GM23338 (cell line): ENCODE measurements around the gene DLG5. TPM values are rescaled to one million over a fixed set of nuclear protein-coding genes. Genes with fewer than 3 reads are reported as not detected.

Source experiments
- ATAC-seq: fragments of 200-7000 bp; cut with Tn5 transposase; 3 replicates; pipeline ENCODE4 v1.9.1; 2020
- DNase-seq: peaks from one replicate; pipeline ENCODE4 v3.0.0-alpha.2; 2015; ENCODE audit warnings: low spot score
- H2AFZ ChIP-seq: fragments of 200-600 bp; sonication (generic); 2 replicates; pipeline ENCODE4 v1.8.0; 2016; ENCODE audit warnings: antibody characterized with exemption, mild to moderate bottlenecking, moderate library complexity
- H3F3A ChIP-seq: fragments of 200-600 bp; sonication (generic); replicated peaks from 2 replicates; pipeline ENCODE4 v1.8.0; 2017; ENCODE audit warnings: antibody characterized with exemption, mixed run types, low read depth
- H3K27ac ChIP-seq: fragments of 200-600 bp; sonication (generic); 2 replicates; pipeline ENCODE4 v1.6.1; 2016; ENCODE audit warnings: low read depth
- H3K27me3 ChIP-seq: fragments of 200-600 bp; sonication (generic); 2 replicates; pipeline ENCODE4 v1.8.0; 2016; ENCODE audit warnings: mild to moderate bottlenecking, mixed run types, moderate library complexity; ENCODE audit not compliant: insufficient read depth
- H3K36me3 ChIP-seq: fragments of 200-600 bp; sonication (generic); 2 replicates; pipeline ENCODE4 v1.8.0; 2016; ENCODE audit warnings: mild to moderate bottlenecking; ENCODE audit not compliant: insufficient read depth
- H3K4me1 ChIP-seq: fragments of 200-600 bp; sonication (generic); 2 replicates; pipeline ENCODE4 v1.8.0; 2016; ENCODE audit warnings: mild to moderate bottlenecking, moderate library complexity; ENCODE audit not compliant: insufficient read depth
- H3K4me2 ChIP-seq: fragments of 200-600 bp; sonication (generic); 2 replicates; pipeline ENCODE4 v1.7.1; 2017; ENCODE audit warnings: mixed run types
- H3K4me3 ChIP-seq: fragments of 200-600 bp; sonication (generic); 2 replicates; pipeline ENCODE4 v1.6.1; 2016; ENCODE audit warnings: mixed run types
- H3K79me2 ChIP-seq: fragments of 200-600 bp; sonication (generic); replicated peaks from 2 replicates; pipeline ENCODE4 v1.8.0; 2017; ENCODE audit warnings: mild to moderate bottlenecking; ENCODE audit not compliant: insufficient read depth
- H3K9me2 ChIP-seq: fragments of 200-600 bp; sonication (generic); 2 replicates; pipeline ENCODE4 v1.8.0; 2017; ENCODE audit not compliant: insufficient read depth
- H4K20me1 ChIP-seq: fragments of 200-600 bp; sonication (generic); replicated peaks from 2 replicates; pipeline ENCODE4 v1.8.0; 2017; ENCODE audit warnings: mild to moderate bottlenecking; ENCODE audit not compliant: insufficient read depth
- H3K27ac Mint-ChIP-seq: 2 replicates; pipeline ENCODE4 v1.8.0; 2020; ENCODE audit warnings: inconsistent platforms, mild to moderate bottlenecking, moderate library complexity, mixed read lengths
- H3K27me3 Mint-ChIP-seq: 3 replicates; pipeline ENCODE4 v1.8.0; 2022; ENCODE audit warnings: low read depth, mild to moderate bottlenecking, moderate library complexity, mixed read lengths, inconsistent platforms; ENCODE audit not compliant: insufficient read depth, poor library complexity
- H3K36me3 Mint-ChIP-seq: 3 replicates; pipeline ENCODE4 v1.8.0; 2021; ENCODE audit warnings: low read depth, mild to moderate bottlenecking, inconsistent platforms, moderate library complexity, mixed read lengths
- H3K4me1 Mint-ChIP-seq: 3 replicates; pipeline ENCODE4 v1.8.0; 2020; ENCODE audit warnings: mild to moderate bottlenecking, inconsistent platforms, mixed read lengths
- H3K4me3 Mint-ChIP-seq: 3 replicates; pipeline ENCODE4 v1.8.0; 2021; ENCODE audit warnings: moderate library complexity, mild to moderate bottlenecking, inconsistent platforms, mixed read lengths
- H3K9me3 Mint-ChIP-seq: 3 replicates; pipeline ENCODE4 v1.8.0; 2020; ENCODE audit warnings: moderate library complexity, mild to moderate bottlenecking, inconsistent platforms, mixed read lengths
- CREB1 ChIP-seq: fragments of 250-450 bp; sonication (Bioruptor Pico); IDR thresholded peaks from 2 replicates; pipeline ENCODE4 v1.5.0; 2020; ENCODE audit warnings: low read depth, mild to moderate bottlenecking, moderate library complexity
- ETS1 ChIP-seq: IDR thresholded peaks from 2 replicates; pipeline ENCODE4 v1.6.1; 2016; ENCODE audit warnings: antibody characterized with exemption
- EZH2 ChIP-seq: fragments of 200-600 bp; sonication (generic); IDR thresholded peaks from one replicate; pipeline ENCODE4 v1.8.0; 2017; ENCODE audit warnings: antibody characterized with exemption, mild to moderate bottlenecking, low read depth; ENCODE audit not compliant: unreplicated experiment
- EZH2phosphoT487 ChIP-seq: fragments of 200-600 bp; sonication (generic); IDR thresholded peaks from one replicate; pipeline ENCODE4 v1.8.1; 2018; ENCODE audit warnings: antibody characterized with exemption; ENCODE audit not compliant: unreplicated experiment
- JUNB ChIP-seq: IDR thresholded peaks from one replicate; pipeline ENCODE4 v1.6.1; 2016; ENCODE audit warnings: antibody characterized with exemption; ENCODE audit not compliant: unreplicated experiment
- NANOG ChIP-seq: IDR thresholded peaks from 2 replicates; pipeline ENCODE4 v1.6.1; 2016; ENCODE audit warnings: antibody characterized with exemption, borderline replicate concordance
- POLR2AphosphoS5 ChIP-seq: IDR thresholded peaks from 2 replicates; pipeline ENCODE4 v1.6.1; 2016; ENCODE audit warnings: antibody characterized with exemption, low read depth
- REST ChIP-seq: IDR thresholded peaks from one replicate; pipeline ENCODE4 v1.6.1; 2018; ENCODE audit warnings: antibody characterized with exemption; ENCODE audit not compliant: unreplicated experiment
- STAT1 ChIP-seq: IDR thresholded peaks from one replicate; pipeline ENCODE4 v1.6.1; 2016; ENCODE audit warnings: antibody characterized with exemption; ENCODE audit not compliant: unreplicated experiment
- ZNF114 ChIP-seq: fragments of 250-450 bp; sonication (Bioruptor Pico); IDR thresholded peaks from 2 replicates; pipeline ENCODE4 v1.5.0; 2020; ENCODE audit warnings: mild to moderate bottlenecking, moderate library complexity
- ZNF331 ChIP-seq: fragments of 250-450 bp; sonication (Bioruptor Pico); IDR thresholded peaks from 2 replicates; pipeline ENCODE4 v1.5.0; 2020; ENCODE audit warnings: low read depth, mild to moderate bottlenecking, moderate library complexity
- ZNF462 ChIP-seq: fragments of 250-450 bp; sonication (Bioruptor Pico); IDR thresholded peaks from 2 replicates; pipeline ENCODE4 v1.5.0; 2020; ENCODE audit warnings: mild to moderate bottlenecking, moderate library complexity
- polyA plus RNA-seq: library from polyadenylated mRNA; unstranded; fragments of >200 nt; fragmentation: Nextera tagmentation; extraction: Ambion mirVana; gene quantifications from 2 replicates; pipeline ENCODE4 v1.2.1, GENCODE V29; 2016
- total RNA-seq: library from RNA; depleted of rRNA; stranded (reverse); fragments of >200 nt; shearing (Covaris generic); gene quantifications from 2 replicates; pipeline ENCODE4 v1.2.3, GENCODE V29; 2014
- TF ChIP-seq, protein P1 (sequence below), 2 experiments: fragments of 200-600 bp in 1 of 2; sonication (generic) in 1 of 2; conservative IDR thresholded peaks; 2 replicates each; pipeline versions ENCODE4 v1.5.1 to v1.6.1; 2016 to 2017; ENCODE audit warnings: antibody characterized with exemption in 2 of 2, low read depth in 2 of 2, mild to moderate bottlenecking in 2 of 2, moderate library complexity in 1 of 2

Gene DLG5
- total and polyA plus RNA-seq, 2 experiments from 2014 or later: 7.4 to 66.6 TPM

DNA sequence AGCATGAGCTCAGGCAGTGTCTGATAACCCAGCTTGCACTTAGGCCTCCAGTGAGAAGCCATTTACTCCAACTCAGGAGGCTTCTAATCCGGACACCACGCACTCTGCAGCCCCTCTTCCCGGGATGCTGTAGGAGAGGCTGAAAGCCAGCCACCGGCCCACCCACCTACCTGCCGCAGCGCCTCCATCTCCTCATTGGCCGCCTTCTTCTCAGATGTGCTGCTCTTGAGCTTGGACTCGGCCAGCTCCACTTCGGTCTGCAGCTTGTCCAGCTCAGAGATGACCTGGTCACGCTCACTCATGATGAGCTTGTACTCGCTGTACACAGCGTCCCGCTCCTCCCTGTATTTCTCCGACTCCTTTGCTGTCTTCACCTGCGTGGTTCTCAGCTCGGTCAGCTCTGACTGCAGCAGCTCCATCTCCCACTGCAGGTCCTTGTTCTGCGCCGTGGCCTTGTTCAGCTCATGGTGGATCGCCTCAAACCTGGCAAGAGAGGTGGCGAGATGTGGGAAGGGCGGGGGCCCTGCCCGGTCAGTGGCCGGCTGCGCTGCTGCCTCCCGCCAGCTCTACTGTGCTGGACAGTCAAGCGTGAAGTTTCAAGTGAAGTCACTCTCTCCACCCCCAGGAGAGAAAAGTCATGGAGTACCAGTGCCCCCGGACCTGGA is 84.7 kb downstream of the DLG5 start:
- Mint-ChIP-seq H3K36me3 (peaks cover 43% of the 10 kb centered on the region), H3K9me3 (no peaks in the 10 kb centered on the region; the same call in 2 of the 3 replicates), H3K27me3 (peaks cover 14% of the 10 kb centered on the region), H3K4me3 (no peak overlapping the region), H3K4me1 (peaks cover 38% of the 10 kb centered on the region), H3K27ac (no peak overlapping the region)
- DNase-seq (no peak), ATAC-seq (no peak)
- no peaks in the 10 kb centered on the region for H3F3A ChIP-seq
- no peak overlapping the region for H3K27ac ChIP-seq
- H3K79me2 ChIP-seq: no peaks in the 10 kb centered on the region; the same call in 1 of the 2 replicates
- H3K36me3 ChIP-seq: no peaks in the 10 kb centered on the region; the same call in 1 of the 2 replicates
- no peak overlapping the region for H2AFZ ChIP-seq
- no peaks in the 10 kb centered on the region for H3K9me2 ChIP-seq
- TF ChIP-seq REST (no peak), EZH2phosphoT487 (no peak), CREB1 (CRISPR knock-in tag) (no peak), EZH2 (no peak), STAT1 (no peak), ZNF462 (CRISPR knock-in tag) (no peak), JUNB (no peak), ZNF331 (CRISPR knock-in tag) (no peak), POLR2AphosphoS5 (no peak), ETS1 (no peak), ZNF114 (CRISPR knock-in tag) (no peak), NANOG (no peak)
- TF ChIP-seq, protein P1, sequence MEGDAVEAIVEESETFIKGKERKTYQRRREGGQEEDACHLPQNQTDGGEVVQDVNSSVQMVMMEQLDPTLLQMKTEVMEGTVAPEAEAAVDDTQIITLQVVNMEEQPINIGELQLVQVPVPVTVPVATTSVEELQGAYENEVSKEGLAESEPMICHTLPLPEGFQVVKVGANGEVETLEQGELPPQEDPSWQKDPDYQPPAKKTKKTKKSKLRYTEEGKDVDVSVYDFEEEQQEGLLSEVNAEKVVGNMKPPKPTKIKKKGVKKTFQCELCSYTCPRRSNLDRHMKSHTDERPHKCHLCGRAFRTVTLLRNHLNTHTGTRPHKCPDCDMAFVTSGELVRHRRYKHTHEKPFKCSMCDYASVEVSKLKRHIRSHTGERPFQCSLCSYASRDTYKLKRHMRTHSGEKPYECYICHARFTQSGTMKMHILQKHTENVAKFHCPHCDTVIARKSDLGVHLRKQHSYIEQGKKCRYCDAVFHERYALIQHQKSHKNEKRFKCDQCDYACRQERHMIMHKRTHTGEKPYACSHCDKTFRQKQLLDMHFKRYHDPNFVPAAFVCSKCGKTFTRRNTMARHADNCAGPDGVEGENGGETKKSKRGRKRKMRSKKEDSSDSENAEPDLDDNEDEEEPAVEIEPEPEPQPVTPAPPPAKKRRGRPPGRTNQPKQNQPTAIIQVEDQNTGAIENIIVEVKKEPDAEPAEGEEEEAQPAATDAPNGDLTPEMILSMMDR (conservative IDR thresholded peaks at IDR 0.05; ENCODE audit: low read depth in 2 of 2): no peak
- H3K4me2 ChIP-seq: no peak overlapping the region
- no peaks in the 10 kb centered on the region; the same call in 1 of the 2 replicates for H4K20me1 ChIP-seq
- H3K27me3 ChIP-seq: no peaks in the 10 kb centered on the region
- no peak overlapping the region for H3K4me3 ChIP-seq
- peaks cover 5% of the 10 kb centered on the region; the same call in 1 of the 2 replicates for H3K4me1 ChIP-seq
